Measurements from ENCODE around the gene OASL.

The OASL gene

DNA sequence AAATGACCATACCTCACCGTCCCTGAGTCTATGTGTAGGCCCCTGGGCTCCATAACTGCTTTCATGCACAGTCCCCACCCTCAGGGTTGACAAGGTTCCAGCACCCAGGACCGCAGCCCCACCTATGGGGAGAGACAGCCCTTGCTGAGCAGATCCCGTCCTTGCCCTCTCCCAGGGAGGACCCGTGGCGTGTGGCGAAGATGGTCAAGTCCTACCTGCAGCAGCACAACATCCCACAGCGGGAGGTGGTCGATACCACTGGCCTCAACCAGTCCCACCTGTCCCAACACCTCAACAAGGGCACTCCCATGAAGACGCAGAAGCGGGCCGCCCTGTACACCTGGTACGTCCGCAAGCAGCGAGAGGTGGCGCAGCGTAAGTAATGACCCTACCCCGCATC, 50.4 kb downstream of the OASL start:
- no peak for DNase-seq

DNA sequence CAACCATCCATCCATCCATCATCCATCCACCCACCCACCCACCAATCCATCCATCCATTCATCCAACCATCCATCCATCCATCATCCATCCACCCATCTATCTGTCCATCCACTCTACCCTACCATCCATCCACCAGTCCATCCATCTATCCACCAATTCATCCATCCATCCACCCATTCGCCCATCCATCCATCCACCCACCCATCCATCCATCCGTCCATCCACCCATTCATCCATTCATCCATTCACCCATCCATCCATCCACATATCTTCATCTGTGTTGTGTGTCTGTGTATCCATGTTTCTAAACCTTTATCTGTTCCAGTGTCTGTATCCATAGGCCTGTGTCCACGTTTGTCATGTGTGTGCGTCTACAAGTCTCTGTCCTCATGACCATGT, 50.8 kb downstream of the OASL start:
- no peak for DNase-seq

- DNase-seq, result no peak
Measured at GRCh38 chr12:120984351-120984898, 54.6 kb downstream of the OASL start.

DNA sequence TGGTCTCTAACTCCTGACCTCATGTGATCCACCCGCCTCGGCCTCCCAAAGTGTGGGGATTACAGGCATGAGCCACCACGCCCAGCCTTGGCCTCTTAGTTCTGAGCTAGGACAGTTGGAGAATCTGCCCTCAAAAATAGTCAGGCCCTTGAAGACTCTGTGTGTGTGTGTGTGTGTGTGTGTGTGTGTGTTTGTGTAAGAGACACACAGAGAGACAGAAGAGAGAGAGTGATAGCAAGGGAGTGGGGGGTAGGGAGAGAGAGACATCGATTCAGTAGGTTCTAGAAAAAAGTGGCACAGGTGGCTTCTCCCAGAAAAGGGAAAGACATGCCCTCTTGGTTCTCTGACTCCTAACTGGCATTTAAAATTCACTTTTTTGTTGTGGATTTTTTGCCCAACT, 55.3 kb downstream of the OASL start:
- DNase-seq, result no peak

GRCh38 chr12:120982659-120983058, 56.4 kb downstream of the OASL start:
- DNase-seq, result no peak

- no peak for DNase-seq
Measured at GRCh38 chr12:120981407-120981941, 57.6 kb downstream of the OASL start.

GRCh38 chr12:120980800-120981368, 58.2 kb downstream of the OASL start:
- DNase-seq, result no peak

DNA sequence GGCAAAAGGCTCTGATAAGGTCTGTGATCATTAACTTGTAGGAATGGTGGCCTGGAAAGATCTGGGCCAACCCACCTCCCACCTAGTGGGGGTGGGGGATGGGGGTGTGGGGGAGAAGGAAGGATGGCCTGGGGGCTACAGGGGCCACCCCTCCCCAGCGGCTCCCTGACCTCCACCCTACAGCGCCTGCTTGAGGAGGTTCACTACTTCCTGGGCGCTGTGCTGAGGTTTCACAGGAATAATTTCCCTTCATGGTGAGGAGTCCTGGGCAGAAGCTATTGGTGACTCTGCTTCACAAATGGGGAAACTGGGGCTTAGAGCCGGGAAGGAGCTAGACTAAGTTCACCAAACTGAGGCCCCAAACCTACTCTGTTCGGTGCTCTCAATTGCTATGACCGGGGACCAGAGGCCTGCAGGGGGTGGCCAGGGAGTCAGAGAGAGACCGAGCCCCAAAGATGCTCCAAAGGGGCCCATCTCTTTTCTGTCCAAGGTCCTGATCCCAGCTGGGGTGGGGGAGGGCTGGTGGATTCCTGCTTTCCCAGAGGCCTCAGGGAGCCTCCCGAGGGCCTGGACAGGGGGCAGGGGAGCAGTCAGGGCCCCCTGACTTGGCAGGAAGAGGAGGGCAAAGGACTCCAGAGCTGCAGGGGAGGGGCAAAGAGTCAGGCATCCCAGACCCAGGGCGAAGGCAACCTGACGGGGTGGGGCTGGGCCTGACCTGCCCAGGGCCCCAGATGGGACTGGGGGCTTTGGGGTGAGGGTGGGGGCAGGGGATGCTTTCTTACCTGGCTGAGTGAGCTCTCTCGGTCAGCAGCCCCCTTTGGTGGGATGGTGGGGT, 59.0 kb downstream of the OASL start:
- DNase-seq, result no peak

DNA sequence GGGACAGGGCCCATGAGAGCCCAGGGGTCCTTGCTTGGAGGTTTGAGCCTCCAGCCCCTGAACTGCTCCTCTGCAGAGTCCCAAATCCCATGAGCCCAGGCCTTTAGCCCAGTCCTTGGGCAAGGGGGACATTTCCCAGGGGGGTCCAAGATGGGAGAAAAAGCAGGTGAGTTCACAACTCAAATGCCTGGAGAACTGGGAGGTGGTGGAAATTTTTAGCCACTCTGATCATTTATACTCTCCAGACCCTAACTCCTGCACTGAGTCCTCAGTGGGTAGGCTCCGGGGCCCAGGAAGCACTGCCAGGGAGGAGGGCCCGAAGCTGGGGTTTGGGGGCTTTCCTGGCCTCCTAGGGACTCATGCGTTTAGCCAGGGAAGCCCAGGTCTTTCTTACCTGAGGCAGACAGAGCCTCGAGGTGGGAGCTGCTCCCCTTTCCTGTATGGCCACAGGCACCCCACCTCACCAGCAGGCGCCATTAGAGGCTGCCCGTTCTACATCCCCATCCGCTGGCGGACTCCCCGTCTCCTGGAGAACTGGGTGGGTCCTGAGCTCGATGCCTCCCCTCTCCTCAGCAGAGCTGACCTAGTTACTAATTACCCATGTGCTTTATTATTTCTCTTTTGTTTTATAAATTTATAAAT, 59.7 kb downstream of the OASL start:
- DNase-seq, result no peak

GRCh38 chr12:120978296-120979219, 60.5 kb downstream of the OASL start, which contains the start of gene HNF1A:
Gene HNF1A (plus strand): TSS chr12:120978543. CDS start chr12:120978769, 226 bp downstream.
- no peak for DNase-seq

GRCh38 chr12:120977531-120978295, 61.3 kb downstream of the OASL start:
- no peak for DNase-seq

GRCh38 chr12:120972870-120973543, 66.0 kb downstream of the OASL start:
- DNase-seq, result no peak

DNA sequence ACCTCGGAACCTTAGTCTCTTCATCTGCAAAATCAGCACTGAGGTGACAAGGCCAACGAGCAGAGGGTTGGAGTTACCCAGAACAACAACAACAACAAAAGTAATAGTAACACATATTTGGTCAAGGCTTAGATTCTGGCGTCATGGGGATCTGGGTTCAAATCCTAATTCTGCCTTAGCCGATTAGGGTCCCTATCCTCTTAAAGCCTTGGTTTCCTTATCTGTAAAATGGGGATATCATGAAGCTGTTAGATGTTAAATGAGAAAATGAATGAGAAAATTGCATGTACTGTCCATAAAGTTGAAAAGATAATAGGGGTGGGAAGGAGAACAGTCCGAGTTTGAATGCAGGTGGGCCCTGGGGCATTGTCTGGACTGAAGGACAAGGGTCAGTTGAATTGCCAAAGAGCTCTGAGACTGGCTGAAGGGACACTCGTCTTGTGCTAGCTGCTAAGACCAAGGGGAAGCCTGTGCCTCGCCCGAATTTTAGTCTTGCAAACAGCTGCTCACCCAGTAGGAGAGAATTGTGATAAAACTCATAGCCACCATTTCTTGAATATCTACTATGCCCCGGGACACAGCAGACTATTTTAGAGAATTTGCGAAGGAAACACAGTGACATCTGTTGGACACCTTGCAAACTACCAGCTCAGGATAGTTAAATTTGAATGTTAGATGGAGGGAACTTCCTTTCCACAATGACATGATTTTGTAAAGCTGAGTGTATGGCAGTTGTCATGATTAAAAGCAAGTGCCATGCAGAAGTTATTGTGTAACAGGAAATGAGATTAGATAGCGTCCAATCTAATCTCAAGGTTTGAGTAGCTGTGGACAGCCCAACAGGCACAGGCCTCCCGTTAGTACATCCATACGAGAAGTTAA, 67.5 kb downstream of the OASL start:
- DNase-seq, result peak; percentile 93

- DNase-seq, result no peak
Measured at GRCh38 chr12:120970310-120970709, 68.7 kb downstream of the OASL start.
